SIG-M5 (cell line): ENCODE measurements around the gene SH3D19.

Experiments used
- DNase-seq: peaks from one replicate; lab custom pipeline; 2025; lab: John Stamatoyannopoulos, UW

The SH3D19 gene

DNA sequence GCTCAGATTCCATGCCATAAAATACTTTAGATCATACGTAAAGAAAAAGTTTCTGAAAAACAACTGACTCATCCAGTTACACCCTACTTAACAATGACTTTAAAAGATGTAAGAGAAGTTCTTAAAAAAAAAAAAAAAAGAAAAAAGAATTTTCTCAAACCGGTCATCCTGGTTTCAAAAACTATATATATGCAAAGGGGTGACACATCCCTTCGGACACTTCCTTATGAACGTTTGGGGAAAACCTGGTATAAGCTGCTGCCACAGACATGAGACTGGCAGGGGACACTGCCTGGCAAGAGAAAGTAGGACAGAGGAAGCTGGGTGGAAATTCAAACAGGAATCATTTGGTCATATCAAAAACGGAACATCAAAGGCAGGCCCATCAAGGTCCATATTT is 129.6 kb downstream of the SH3D19 start:
- no peak for DNase-seq

DNA sequence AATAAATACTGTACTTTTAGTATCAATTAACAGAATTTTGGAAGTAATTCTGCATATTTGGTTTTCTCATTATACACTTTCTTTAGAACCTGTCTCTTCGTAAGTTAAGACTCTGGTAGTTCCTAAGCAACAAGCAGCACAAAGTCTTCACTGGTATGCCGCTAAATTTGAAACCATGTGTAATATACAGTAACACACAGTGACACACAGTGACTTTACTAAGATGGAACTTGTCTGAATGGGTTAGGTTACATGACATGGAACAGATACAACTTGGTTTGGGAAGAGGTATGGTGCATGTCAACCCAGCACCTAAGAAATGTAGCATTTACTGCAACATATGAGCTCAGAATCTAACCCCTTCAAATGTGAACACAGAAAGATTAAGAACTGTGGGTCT is 132.0 kb downstream of the SH3D19 start:
- DNase-seq = no peak

- DNase-seq = no peak
These were observed 132.7 kb downstream of the SH3D19 start for GRCh38 chr4:151192556-151193235.

DNA sequence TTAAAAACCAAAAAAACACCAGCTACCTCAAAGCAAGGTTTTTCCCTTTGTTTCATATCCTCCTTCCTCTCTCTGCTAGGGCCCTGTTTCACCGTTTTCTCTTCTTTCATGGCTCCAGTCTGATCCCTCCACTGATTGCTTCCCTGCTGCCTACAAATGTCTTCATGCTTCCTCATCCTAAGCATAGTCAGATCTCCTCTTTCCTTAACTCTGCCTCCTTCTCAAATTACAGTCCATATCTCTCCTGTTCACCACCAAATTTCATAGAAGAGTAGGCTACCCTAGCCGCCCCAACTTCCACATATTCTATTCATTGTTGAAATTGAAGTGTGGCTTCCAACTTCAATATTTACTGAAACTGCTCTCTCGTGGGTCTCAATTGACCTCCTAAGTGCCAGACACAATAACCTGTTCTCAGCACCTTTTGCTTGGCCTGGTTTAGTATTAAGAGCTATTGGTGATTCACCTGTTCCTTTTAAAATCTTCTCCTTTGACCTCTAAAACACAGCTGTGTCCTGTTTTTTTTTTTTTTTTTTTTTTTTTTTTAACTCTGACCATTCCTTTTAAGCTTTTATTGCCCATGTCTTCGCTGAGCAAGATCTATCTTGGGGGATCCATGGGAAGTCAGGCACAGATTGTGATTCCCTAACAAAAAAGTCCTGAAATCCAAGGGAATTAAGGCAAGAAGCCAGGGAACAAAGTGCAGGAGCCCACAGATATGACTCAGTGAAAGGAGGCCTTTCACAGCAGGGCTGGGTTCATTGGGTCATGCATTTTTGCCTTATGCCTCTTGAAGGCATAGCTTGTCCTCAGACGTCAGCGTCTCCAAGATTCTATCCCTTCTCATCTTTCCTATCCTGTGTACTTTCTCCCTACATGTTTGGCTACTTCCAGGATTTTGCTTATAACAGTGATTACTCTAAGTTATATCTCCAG is 140.6 kb downstream of the SH3D19 start:
- DNase-seq = no peak

GRCh38 chr4:151182455-151182996 is 142.9 kb downstream of the SH3D19 start:
- DNase-seq = no peak

DNA sequence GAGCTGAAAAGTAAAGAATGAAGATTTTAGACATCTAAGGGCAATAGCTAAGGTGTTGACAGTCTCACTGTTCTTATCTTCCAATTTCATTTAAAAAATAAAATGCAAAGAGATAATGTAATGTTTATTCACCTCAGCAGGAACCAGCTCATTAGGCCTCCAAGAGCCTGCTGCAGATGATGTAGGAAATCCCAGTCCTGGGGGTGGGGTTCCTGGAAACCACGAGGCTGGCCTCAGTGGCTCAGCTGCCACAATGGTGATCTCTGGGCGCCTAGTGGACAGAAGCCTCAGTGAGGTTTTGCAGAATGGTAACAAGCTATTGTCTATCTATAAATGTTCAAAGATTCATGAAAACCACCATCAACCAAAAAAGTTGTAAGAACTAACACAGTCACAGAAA is 148.7 kb downstream of the SH3D19 start:
- DNase-seq = no peak

- no peak for DNase-seq
These were observed 149.4 kb downstream of the SH3D19 start for GRCh38 chr4:151175754-151176631.

DNA sequence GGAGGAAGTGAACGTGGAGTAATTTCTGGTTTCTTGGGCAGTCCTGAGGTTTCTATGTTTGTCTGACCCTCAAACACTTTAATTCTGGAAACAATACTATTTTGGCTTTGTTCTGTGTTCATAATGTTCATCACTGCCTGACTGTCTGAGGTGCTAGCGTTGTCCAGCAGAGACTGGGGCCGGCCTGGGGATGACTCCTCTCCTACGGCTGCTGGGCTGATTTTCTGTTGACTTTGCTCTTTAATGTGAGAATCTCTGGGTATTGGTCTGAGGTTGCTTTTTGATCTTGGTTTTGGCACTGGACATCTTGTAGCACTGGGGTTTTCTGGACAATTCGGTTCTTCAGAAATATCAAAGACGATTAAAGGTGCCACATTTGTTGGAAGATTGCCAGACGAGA is 150.2 kb downstream of the SH3D19 start:
- no peak for DNase-seq

- DNase-seq = no peak
These were observed 150.6 kb downstream of the SH3D19 start for GRCh38 chr4:151174784-151175183.

DNA sequence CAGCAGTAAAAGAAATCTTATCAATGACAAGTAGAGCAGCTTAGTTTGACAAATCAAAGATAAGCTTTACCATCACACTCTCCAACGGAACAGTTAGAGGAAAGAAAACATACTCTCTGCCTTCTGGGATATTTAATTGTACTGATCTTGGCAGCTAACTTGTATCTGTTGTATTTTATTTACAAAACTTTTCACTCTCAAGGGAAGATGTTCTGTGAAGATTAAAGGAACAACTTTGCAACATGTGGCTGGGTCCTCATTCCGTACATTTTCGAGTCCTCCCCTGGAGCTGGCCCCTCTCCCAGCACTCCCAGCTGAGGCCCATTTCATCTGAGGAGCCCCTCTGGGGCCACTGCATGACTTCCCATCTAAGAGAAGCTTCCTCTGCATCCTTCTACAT is 151.5 kb downstream of the SH3D19 start:
- no peak for DNase-seq

GRCh38 chr4:151169900-151170299 is 155.5 kb downstream of the SH3D19 start:
- no peak for DNase-seq

DNA sequence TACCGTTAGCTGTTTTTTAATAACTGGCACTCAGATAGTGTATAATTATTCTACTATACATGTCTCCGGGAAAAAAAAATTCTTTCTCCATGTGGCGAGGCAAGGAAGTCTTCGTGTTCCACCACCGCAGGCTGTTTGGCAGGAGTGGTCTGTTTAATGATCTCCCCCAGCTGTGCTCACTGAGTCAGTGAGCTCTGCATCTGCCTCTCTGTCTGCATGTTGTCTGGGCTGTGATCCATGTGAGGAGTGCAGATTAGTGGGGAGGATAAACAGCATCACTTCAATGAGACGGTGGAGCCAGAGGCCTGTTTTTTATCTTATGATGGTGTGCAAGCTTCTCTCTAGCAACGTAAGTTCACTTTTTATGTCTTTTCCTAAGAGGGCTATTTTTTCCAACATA is 156.2 kb downstream of the SH3D19 start:
- DNase-seq = no peak

DNA sequence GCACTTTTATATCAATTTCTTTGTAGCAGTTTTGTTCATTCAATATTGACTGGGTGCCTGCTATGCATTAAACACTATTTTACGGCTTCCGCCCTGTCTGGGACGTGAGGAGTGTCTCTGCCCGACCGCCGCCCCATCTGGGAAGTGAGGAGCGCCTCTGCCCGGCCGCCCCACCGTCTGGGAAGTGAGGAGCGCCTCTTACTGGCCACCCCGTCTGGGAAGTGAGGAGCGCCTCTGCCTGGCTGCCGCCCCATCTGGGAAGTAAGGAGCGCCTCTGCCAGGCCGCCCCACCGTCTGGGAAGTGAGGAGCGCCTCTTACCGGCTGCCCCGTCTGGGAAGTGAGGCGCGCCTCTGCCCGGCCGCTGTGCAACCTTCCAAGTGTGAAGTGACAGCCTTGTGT is 157.8 kb downstream of the SH3D19 start:
- DNase-seq = no peak

GRCh38 chr4:151166636-151167035 is 158.8 kb downstream of the SH3D19 start:
- DNase-seq = no peak

- DNase-seq = no peak
These were observed 160.0 kb downstream of the SH3D19 start for GRCh38 chr4:151165205-151166000.

- DNase-seq = no peak
These were observed 161.6 kb downstream of the SH3D19 start for GRCh38 chr4:151163855-151164254.

DNA sequence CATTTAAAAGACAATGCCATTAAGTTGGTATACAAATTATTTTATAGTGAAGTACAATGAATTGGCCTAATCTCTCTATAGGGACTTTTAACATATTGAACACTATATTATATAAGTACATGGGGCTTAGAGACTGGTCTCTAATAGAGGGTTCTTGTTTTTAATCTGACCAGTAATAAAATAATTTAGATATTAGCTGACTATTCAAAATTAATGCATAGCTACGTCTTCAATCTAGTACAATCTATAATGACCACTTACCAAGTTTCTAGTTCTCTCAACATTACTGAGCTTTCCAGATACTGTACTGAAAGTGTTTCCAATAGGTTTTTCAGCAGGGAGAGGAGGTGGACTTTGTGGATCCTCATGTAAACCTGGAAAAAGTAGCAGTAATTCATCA is 166.4 kb downstream of the SH3D19 start:
- DNase-seq = no peak

GRCh38 chr4:151157543-151157942 is 167.9 kb downstream of the SH3D19 start:
- DNase-seq = no peak

- DNase-seq = no peak
These were observed 171.8 kb downstream of the SH3D19 start for GRCh38 chr4:151153585-151153984.

DNA sequence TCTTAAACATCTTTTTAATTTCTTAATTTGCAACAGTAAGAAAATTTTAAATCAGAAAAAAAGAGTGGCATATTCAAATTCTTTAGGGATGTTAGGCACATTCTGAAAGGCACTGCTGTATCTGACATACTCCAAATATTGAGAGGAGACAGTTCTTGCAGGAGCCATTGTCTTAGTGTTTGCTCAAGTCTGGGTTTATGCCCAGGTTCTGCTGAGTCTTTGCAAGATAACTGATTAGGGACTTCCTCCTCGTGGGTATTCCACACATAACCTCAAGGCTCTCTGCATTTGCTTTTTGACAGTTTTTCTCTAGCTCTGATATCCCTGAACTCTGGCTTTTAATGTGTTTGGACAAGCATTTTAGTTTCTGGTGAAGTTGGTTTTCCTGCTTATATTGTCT is 173.4 kb downstream of the SH3D19 start:
- no peak for DNase-seq
